ENCODE data around the gene SEC31A. TPM values are rescaled to one million over a fixed set of nuclear protein-coding genes. Genes with fewer than 3 reads are reported as not detected.

SEC31A gene, protein sequence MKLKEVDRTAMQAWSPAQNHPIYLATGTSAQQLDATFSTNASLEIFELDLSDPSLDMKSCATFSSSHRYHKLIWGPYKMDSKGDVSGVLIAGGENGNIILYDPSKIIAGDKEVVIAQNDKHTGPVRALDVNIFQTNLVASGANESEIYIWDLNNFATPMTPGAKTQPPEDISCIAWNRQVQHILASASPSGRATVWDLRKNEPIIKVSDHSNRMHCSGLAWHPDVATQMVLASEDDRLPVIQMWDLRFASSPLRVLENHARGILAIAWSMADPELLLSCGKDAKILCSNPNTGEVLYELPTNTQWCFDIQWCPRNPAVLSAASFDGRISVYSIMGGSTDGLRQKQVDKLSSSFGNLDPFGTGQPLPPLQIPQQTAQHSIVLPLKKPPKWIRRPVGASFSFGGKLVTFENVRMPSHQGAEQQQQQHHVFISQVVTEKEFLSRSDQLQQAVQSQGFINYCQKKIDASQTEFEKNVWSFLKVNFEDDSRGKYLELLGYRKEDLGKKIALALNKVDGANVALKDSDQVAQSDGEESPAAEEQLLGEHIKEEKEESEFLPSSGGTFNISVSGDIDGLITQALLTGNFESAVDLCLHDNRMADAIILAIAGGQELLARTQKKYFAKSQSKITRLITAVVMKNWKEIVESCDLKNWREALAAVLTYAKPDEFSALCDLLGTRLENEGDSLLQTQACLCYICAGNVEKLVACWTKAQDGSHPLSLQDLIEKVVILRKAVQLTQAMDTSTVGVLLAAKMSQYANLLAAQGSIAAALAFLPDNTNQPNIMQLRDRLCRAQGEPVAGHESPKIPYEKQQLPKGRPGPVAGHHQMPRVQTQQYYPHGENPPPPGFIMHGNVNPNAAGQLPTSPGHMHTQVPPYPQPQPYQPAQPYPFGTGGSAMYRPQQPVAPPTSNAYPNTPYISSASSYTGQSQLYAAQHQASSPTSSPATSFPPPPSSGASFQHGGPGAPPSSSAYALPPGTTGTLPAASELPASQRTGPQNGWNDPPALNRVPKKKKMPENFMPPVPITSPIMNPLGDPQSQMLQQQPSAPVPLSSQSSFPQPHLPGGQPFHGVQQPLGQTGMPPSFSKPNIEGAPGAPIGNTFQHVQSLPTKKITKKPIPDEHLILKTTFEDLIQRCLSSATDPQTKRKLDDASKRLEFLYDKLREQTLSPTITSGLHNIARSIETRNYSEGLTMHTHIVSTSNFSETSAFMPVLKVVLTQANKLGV
- total RNA-seq = 269 and 387 TPM in 2 replicates

DNA sequence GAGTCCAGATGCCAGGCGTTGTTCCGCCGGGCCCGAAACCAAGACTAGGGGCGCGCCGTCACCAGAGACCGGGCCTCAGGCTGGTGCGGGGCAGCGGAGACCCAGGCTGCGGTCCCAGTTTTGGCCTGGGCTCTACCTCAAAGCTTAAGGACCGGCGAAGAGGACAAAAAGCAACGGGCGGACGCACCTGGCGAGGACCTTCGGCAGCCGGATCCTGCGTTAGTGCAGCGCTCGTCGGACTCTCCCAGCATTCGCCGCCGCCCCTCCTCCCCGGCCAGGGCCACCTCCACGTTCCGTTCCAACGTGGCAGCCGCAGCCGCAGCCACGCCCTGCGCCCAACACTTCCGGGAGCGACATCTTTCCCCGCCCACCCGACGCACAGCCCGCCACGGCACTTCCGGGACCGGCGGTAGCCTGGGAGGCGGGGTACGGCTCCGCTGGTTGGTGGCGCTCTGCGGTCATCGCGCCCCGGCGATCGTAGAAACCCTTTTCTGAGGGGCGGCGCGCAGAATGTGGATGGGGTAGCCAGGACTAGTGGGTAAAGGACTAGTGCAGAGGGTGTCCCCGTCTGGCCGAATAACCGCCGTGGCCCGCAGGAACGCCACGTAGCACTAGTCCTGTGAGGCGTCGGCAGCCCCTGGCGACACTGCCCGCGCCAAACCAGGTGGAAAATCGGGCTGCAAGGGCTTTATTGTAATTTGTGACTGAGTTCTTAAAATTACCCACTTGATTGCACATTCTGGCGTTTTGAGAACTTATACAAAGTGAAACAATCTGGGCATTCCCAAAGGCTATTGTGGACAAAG, at the start of gene SEC31A:
Gene SEC31A (minus strand): TSS at position 253 of the 806 bp plus-strand sequence. CDS start 9,217 bp downstream, outside the sequence.

DNA sequence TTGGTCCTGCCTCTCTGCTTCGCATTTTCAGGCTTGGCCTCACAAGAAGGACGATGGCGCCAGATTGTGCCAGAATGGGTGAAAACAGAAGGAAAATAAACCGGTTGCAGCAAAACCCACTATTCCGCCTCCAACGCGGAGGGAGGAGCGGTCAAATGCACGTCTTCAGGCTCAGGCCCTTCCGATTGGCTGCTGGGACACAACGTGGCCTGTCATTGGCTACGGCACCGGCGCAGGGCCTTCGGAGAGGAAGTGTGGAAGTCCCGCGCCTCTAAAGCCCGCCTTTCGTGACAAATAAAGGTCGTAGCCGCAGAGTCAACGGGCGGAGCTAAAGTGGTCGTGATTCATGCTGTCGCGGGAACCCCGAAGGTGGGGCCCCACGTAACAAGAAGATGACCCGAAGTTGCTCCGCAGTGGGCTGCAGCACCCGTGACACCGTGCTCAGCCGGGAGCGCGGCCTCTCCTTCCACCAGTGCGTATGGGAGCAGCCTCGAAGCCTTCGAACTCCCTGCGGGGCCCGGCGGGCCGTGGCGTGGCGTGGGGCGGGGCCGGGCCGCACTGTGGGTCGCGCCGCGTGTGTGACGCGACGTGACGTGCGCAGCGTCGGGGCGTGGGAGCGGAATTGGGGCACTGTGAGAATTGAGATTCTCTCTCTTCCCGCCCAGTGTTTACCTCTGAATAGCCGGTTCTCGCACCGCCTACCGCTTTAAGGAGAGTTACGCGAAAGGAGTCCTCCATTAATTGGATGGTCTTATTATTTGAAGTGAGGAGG, 9.6 kb upstream of the SEC31A start, which contains the start of gene THAP9:
Gene THAP9 (plus strand): TSS at position 325 of the 772 bp plus-strand sequence. CDS start 68 bp downstream, at position 393.

DNA sequence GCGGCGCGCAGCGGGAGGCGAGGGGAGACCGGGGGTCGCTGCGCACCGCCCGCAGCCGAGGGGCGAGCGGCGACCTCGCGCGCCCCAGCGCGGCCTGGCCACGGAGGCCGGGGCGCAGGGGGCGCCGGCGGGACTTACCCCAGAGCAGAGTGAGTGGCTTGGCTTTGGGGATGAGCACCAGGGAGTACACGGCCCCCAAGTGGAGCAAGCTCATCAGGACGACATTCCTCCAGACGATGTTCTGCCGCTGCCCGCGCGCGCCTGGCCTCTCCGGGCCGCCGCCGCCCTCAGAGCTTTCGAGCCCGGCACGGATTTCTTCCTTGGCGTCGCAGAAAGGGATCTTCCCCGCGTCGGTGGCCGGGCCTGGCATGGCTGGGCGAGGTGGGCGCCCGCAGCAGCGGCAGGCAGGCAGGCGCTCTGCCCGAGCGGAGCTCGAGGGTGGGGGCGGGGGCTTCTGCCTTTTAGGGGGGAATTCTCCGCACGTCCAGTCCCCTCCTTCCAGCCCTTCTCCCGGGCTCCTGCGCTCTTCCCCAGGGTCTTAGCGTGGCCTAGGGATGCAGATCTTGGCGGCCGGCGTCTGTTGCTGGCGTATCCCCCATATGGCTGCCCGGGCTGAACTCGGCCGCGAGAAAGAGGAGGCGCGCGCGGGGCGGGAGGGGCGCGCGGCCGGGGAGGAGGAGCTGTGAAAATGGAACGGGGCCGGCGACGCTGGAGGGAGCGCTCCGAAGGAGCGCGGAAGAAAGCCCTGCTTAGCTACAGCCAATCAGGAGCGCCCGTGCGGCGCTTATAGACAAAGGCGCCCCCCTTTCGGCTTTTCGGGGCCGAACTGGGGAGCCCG, 92.6 kb downstream of the SEC31A start, which contains the start of gene SCD5:
Gene SCD5 (minus strand): TSS at position 629 of the 838 bp plus-strand sequence. CDS start 259 bp downstream, at position 370.

Other genes with a start within 250 kb of the SEC31A start
- 16.3 and 25.7 TPM in 2 replicates for gene SCD5, start 92.4 kb downstream of the SEC31A start, total RNA-seq
- gene THAP9, start 9.6 kb upstream of the SEC31A start, total RNA-seq = 3.5 and 6.5 TPM in 2 replicates
- gene LIN54, start 119.7 kb upstream of the SEC31A start, total RNA-seq = 13.2 and 21.1 TPM in 2 replicates
- gene COPS4, start 144.0 kb upstream of the SEC31A start, total RNA-seq = 114 and 118 TPM in 2 replicates
- gene PLAC8, start 223.6 kb upstream of the SEC31A start, total RNA-seq = 0.28 and 0.38 TPM in 2 replicates